Mesendoderm (in vitro differentiated cells): ENCODE measurements around the gene MAU2.

ENCODE experiments used
- DNase-seq: peaks from one replicate; pipeline ENCODE4 v3.0.0; 2013
- H2AK5ac ChIP-seq: 2 replicates; pipeline ENCODE4 v1.6.1; 2013; ENCODE audit warnings: low read length, inconsistent platforms
- H2BK120ac ChIP-seq: 2 replicates; pipeline ENCODE4 v1.6.1; 2013; ENCODE audit warnings: low read depth, mild to moderate bottlenecking, low read length, moderate library complexity, mixed read lengths
- H2BK15ac ChIP-seq: replicated peaks from 2 replicates; pipeline ENCODE4 v1.6.1; 2013; ENCODE audit warnings: low read depth, mild to moderate bottlenecking, moderate library complexity
- H2BK5ac ChIP-seq: 2 replicates; pipeline ENCODE4 v1.6.1; 2013; ENCODE audit warnings: low read length, inconsistent platforms
- H3K18ac ChIP-seq: 2 replicates; pipeline ENCODE4 v1.6.1; 2013; ENCODE audit warnings: mild to moderate bottlenecking, low read length, mixed read lengths
- H3K23ac ChIP-seq: one replicate; pipeline ENCODE4 v1.6.1; 2013; ENCODE audit warnings: low read length
- H3K27ac ChIP-seq: 2 replicates; pipeline ENCODE4 v1.5.1; 2013; ENCODE audit warnings: low read depth, mild to moderate bottlenecking, inconsistent platforms, low read length, moderate library complexity
- H3K27me3 ChIP-seq: 2 replicates; pipeline ENCODE4 v1.6.1; 2013; ENCODE audit warnings: low read length, control low read depth, mild to moderate bottlenecking, inconsistent platforms; ENCODE audit not compliant: insufficient read depth, poor library complexity
- H3K36me3 ChIP-seq: 2 replicates; pipeline ENCODE4 v1.6.1; 2013; ENCODE audit warnings: low read length, inconsistent platforms; ENCODE audit not compliant: control insufficient read depth, insufficient read depth
- H3K4ac ChIP-seq: one replicate; pipeline ENCODE4 v1.6.1; 2013; ENCODE audit warnings: low read depth, mild to moderate bottlenecking, low read length, moderate library complexity
- H3K4me1 ChIP-seq: 2 replicates; pipeline ENCODE4 v1.6.1; 2013; ENCODE audit warnings: low read depth, low read length, inconsistent platforms; ENCODE audit not compliant: control insufficient read depth
- H3K4me2 ChIP-seq: 2 replicates; pipeline ENCODE4 v1.6.1; 2013; ENCODE audit warnings: low read length
- H3K4me3 ChIP-seq: 2 replicates; pipeline ENCODE4 v1.5.1; 2013; ENCODE audit warnings: mild to moderate bottlenecking, low read length
- H3K56ac ChIP-seq: one replicate; pipeline ENCODE4 v1.6.1; 2013; ENCODE audit warnings: low read length
- H3K79me1 ChIP-seq: 2 replicates; pipeline ENCODE4 v1.6.1; 2013; ENCODE audit warnings: low read length, inconsistent platforms
- H3K79me2 ChIP-seq: 2 replicates; pipeline ENCODE4 v1.6.1; 2013; ENCODE audit warnings: mild to moderate bottlenecking, low read length; ENCODE audit not compliant: control insufficient read depth, insufficient read depth
- H3K9ac ChIP-seq: 2 replicates; pipeline ENCODE4 v1.6.1; 2013; ENCODE audit warnings: low read length, inconsistent platforms
- H4K5ac ChIP-seq: one replicate; pipeline ENCODE4 v1.6.1; 2013; ENCODE audit warnings: low read length
- H4K8ac ChIP-seq: one replicate; pipeline ENCODE4 v1.6.1; 2013; ENCODE audit warnings: low read depth, mild to moderate bottlenecking, control low read depth, low read length, moderate library complexity
- WGBS: extraction: QIAGEN DNeasy Blood & Tissue Kit; methylation state at CpG from one replicate; pipeline ENCODE4 v1.1.7; 2013; ENCODE audit warnings: low lambda C conversion rate, missing lambda C conversion rate; ENCODE audit not compliant: insufficient coverage; ENCODE audit errors: extremely low coverage; 5-methylcytosine and 5-hydroxymethylcytosine counted together

MAU2 gene

DNA sequence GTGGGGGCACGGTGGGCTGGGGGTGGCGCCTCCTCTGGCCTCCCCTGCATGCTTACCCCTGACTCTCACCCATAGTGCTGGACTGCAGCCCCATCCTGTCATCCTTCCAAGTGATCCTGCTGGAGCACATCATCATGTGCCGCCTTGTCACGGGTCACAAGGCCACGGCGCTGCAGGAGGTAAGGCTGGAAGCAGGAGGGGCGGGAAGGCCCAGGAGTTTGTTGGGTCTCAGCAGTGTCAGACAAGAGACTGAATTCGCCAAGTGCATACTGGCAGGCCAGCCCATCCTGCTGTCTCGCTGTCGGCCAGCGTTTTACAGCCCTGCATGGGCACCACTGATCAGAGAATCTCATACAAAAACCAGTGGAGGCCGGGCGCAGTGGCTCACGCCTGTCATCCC lies 23.1 kb downstream of the MAU2 start:
- H3K4me1 ChIP-seq: no peaks in the 10 kb centered on the region
- H3K18ac ChIP-seq: no peak overlapping the region
- H3K4me3 ChIP-seq: no peak overlapping the region
- H2BK15ac ChIP-seq: no peak overlapping the region
- no CpG with 5 or more reads among the region's 14 CpGs for WGBS
- no peaks in the 10 kb centered on the region for H3K79me2 ChIP-seq
- no peak overlapping the region for H3K27ac ChIP-seq
- no peak overlapping the region for H2BK120ac ChIP-seq
- no peak overlapping the region for H4K8ac ChIP-seq
- H3K4me2 ChIP-seq: no peak overlapping the region
- no peaks in the 10 kb centered on the region for H3K79me1 ChIP-seq
- H3K36me3 ChIP-seq: peaks cover 9% of the 10 kb centered on the region
- no peak overlapping the region for H3K56ac ChIP-seq
- no peak overlapping the region for H4K5ac ChIP-seq
- no peak overlapping the region for H3K23ac ChIP-seq
- no peak for DNase-seq
- H3K27me3 ChIP-seq: no peaks in the 10 kb centered on the region
- no peak overlapping the region for H3K4ac ChIP-seq
- H3K9ac ChIP-seq: no peak overlapping the region
- no peak overlapping the region for H2BK5ac ChIP-seq
- no peak overlapping the region for H2AK5ac ChIP-seq

DNA sequence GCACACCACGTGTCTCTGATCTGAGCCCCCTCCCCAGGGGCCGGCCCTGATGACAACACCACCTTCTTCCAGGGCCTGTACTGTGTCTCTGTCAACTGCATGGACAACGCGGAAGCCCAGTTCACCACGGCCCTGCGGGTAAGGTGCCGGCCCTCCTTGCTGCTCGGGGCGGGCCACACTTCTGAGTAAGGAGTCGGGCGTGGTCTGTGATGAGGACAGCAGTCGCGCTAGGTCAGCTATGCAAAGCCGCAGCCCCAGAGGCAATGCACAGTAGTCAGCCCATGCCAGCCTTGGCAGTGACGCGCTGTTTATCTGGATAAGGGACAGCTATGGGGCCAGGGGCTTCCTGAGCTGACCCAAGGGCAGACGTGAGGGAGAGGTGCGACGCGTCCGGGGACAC lies 24.6 kb downstream of the MAU2 start:
- H3K23ac ChIP-seq: no peak overlapping the region
- no peak overlapping the region for H2AK5ac ChIP-seq
- H4K8ac ChIP-seq: no peak overlapping the region
- H3K18ac ChIP-seq: no peak overlapping the region
- peaks cover 15% of the 10 kb centered on the region for H3K36me3 ChIP-seq
- no peak overlapping the region for H2BK5ac ChIP-seq
- H3K27ac ChIP-seq: no peak overlapping the region
- no peak overlapping the region for H3K56ac ChIP-seq
- no peak overlapping the region for H2BK120ac ChIP-seq
- H3K4ac ChIP-seq: no peak overlapping the region
- H3K79me2 ChIP-seq: no peaks in the 10 kb centered on the region
- H3K4me2 ChIP-seq: no peak overlapping the region
- no peak overlapping the region for H4K5ac ChIP-seq
- no CpG with 5 or more reads among the region's 21 CpGs for WGBS
- no peaks in the 10 kb centered on the region for H3K27me3 ChIP-seq
- no peak overlapping the region for H2BK15ac ChIP-seq
- no peak overlapping the region for H3K9ac ChIP-seq
- no peak overlapping the region for H3K4me3 ChIP-seq
- no peaks in the 10 kb centered on the region for H3K4me1 ChIP-seq
- no peaks in the 10 kb centered on the region for H3K79me1 ChIP-seq
- no peak for DNase-seq

DNA sequence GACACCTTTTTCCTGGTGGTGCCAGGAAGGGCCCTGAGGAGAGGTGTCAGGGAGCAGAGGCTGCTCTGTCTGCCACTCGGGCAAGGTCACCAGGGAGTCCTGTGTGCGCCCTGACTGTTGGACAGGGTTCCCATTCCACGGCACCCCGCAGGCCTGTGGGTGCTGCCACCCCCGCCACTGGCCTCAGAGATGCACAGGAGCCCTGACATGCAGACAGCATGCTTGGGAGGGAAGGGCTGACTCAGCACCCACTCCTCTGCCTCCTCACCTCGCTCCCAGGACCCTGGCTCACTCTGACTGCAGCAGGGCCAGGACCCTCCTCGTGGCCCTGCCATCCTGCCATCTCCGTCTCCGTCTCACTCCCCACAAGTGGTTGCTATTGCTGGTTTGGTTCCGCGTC lies 25.3 kb downstream of the MAU2 start:
- no peak overlapping the region for H2BK120ac ChIP-seq
- H3K36me3 ChIP-seq: peaks cover 15% of the 10 kb centered on the region

DNA sequence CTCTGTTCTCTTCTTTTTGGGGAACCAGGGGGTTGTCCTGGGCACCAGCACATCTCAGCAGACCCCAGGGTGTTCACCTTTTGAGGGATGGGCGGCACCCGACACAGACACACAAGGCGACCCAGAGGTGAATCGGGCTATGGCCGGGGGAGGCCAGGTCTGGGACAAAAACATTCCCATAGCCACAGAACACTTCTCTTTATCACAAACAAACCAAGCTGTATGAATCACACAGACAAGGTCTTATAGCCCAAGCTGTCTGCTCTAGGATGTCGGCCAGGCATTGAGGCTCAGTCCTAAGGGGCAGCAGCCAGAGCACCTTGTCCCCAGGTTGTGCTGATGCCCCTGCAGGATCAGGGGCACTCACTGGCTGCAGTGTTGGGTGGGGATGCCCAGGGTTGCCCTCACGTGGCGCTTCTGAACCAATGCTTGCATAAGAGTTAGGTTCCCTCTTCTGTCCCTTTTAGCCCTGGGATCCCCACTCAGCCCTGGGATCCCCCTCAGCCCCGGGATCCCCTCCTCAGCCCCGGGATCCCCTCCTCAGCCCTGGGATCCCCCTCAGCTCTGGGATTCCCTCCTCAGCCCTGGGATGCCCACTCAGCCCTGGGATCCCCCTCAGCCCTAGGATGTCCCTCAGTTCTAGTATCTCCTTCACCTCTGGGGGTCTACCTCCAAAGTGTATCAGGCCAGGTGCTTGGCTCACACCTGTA lies 26.9 kb downstream of the MAU2 start:
- no peak overlapping the region for H4K8ac ChIP-seq
- no peak for DNase-seq
- H2BK5ac ChIP-seq: no peak overlapping the region
- no peak overlapping the region for H2BK15ac ChIP-seq
- no peak overlapping the region for H3K4me3 ChIP-seq
- no peak overlapping the region for H2BK120ac ChIP-seq
- no peaks in the 10 kb centered on the region for H3K4me1 ChIP-seq
- H2AK5ac ChIP-seq: no peak overlapping the region
- H4K5ac ChIP-seq: no peak overlapping the region
- H3K27ac ChIP-seq: no peak overlapping the region
- no peak overlapping the region for H3K4ac ChIP-seq
- H3K79me2 ChIP-seq: no peaks in the 10 kb centered on the region
- H3K23ac ChIP-seq: no peak overlapping the region
- H3K79me1 ChIP-seq: no peaks in the 10 kb centered on the region
- peaks cover 11% of the 10 kb centered on the region for H3K36me3 ChIP-seq
- no peak overlapping the region for H3K9ac ChIP-seq
- no peak overlapping the region for H3K18ac ChIP-seq
- no peak overlapping the region for H3K4me2 ChIP-seq
- H3K56ac ChIP-seq: no peak overlapping the region
- no peaks in the 10 kb centered on the region for H3K27me3 ChIP-seq
- WGBS: no CpG with 5 or more reads among the region's 10 CpGs

More for the DNA sequence above, 25.3 kb downstream of the MAU2 start:
- Histone ChIP-seq H2BK5ac (no peak overlapping the region), H3K18ac (no peak overlapping the region), H3K4ac (no peak overlapping the region), H3K79me2 (no peaks in the 10 kb centered on the region), H3K79me1 (no peaks in the 10 kb centered on the region), H2BK15ac (no peak overlapping the region), H3K4me1 (no peaks in the 10 kb centered on the region), H3K27me3 (no peaks in the 10 kb centered on the region), H3K56ac (no peak overlapping the region), H3K4me2 (no peak overlapping the region), H2AK5ac (no peak overlapping the region), H4K5ac (no peak overlapping the region), H3K4me3 (no peak overlapping the region), H4K8ac (no peak overlapping the region), H3K9ac (no peak overlapping the region), H3K23ac (no peak overlapping the region), H3K27ac (no peak overlapping the region)
- WGBS: no CpG with 5 or more reads among the region's 11 CpGs
- no peak for DNase-seq

DNA sequence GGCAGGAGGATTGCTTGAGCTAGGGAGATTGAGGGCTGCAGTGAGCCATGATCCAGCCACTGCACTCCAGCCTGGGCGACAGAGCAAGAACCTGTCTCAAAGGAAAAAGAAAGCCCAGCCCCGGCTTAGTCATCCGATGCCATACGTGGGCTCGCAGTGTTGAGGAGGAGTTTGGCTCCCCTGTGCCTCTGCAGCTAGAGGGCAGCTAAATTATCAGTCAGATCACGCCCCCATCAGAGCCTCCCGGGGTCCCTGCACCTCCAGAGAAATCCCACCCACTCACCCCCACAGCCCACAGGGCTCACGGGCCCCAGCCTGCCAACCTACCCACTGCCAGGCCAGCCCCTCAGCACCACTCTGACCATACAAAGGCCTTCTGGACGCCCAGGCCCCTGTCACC lies 27.6 kb downstream of the MAU2 start:
- Histone ChIP-seq H3K27ac (no peak overlapping the region), H4K5ac (no peak overlapping the region), H3K27me3 (no peaks in the 10 kb centered on the region), H3K4me2 (no peak overlapping the region), H3K4me1 (no peaks in the 10 kb centered on the region), H3K9ac (no peak overlapping the region), H2BK15ac (no peak overlapping the region), H3K23ac (no peak overlapping the region), H3K4me3 (no peak overlapping the region), H2BK5ac (no peak overlapping the region), H3K79me2 (no peaks in the 10 kb centered on the region), H4K8ac (no peak overlapping the region), H3K36me3 (peaks cover 11% of the 10 kb centered on the region), H3K4ac (no peak overlapping the region), H2AK5ac (no peak overlapping the region), H3K79me1 (no peaks in the 10 kb centered on the region), H3K56ac (no peak overlapping the region), H2BK120ac (no peak overlapping the region), H3K18ac (no peak overlapping the region)
- WGBS: no CpG with 5 or more reads among the region's 9 CpGs
- DNase-seq: no peak

DNA sequence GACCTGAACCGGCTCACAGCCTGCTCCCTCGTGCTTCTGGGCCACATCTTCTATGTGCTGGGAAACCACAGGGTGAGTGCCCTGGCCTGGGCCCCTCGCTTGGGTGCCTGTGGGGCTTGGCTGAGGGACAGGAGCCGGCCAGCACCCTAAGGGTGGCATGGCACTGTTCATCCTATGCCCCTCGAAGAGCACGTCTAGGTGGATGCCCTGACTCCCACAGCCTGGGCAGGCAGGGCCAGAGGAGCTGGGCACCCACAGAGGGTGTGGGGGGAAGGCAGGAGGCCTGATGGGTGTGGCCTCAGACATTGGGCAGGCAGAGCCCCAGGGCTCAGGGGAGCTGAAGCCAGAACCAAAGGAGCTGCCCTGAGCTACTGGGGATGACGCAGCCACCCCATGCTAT lies 28.7 kb downstream of the MAU2 start:
- Histone ChIP-seq H3K18ac (no peak overlapping the region), H3K27me3 (no peaks in the 10 kb centered on the region), H3K9ac (no peak overlapping the region), H2BK120ac (no peak overlapping the region), H4K5ac (no peak overlapping the region), H4K8ac (no peak overlapping the region), H3K4me2 (no peak overlapping the region), H3K4ac (no peak overlapping the region), H3K36me3 (peaks cover 14% of the 10 kb centered on the region), H2BK15ac (no peak overlapping the region), H3K27ac (no peak overlapping the region), H3K23ac (no peak overlapping the region), H3K79me2 (no peaks in the 10 kb centered on the region), H3K79me1 (no peaks in the 10 kb centered on the region), H3K4me1 (no peaks in the 10 kb centered on the region), H3K4me3 (no peak overlapping the region), H2AK5ac (no peak overlapping the region), H3K56ac (no peak overlapping the region), H2BK5ac (no peak overlapping the region)
- no peak for DNase-seq
- no CpG with 5 or more reads among the region's 7 CpGs for WGBS
